Measurements from ENCODE around the gene MAP3K19.

Gene MAP3K19

DNA sequence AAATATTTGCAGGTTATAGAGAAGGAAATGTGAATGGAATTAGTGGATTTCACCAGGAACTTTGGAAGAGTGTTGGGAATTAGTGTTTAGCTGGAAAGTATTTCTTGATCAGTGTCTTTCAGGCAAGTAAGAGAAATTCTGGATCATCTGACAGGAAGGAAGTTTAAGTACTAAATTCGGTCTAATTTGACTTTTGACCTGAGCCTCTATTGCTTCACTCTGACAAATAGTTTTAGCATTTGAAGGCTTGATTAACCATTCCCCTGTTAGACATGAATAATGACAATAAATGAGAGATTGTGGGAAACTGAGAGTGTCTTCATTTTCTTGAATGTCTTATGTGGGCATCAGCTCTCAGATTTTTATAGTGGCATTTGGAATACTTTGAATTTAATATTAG, 112.6 kb downstream of the MAP3K19 start:
- in situ Hi-C loops (cut with HindIII; ENCODE audit: low sequenced_read_pairs), result no loop called here

- in situ Hi-C loops (cut with HindIII; ENCODE audit: low sequenced_read_pairs), result no loop called here
Measured at GRCh38 chr2:134934150-134934549, 113.1 kb downstream of the MAP3K19 start.

DNA sequence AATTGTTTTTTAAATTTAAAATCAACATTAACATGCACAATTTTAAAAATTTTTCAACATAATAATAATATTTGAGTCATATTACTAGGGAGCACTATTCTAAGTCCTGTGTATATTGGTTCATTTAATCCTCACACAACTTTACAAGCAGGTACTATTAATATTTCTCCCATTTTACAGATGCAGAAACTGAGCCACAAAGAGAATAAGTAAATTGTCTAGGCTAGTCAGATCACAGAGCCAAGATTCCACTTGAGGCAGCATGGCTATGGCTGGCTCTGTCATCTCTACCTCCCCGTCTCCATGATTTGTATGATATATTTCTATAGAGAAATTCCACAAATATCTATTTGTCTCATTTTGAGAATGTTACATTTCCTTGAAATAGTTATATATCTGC, 113.5 kb downstream of the MAP3K19 start:
- in situ Hi-C loops (cut with HindIII; ENCODE audit: low sequenced_read_pairs), result no loop called here

- in situ Hi-C loops (cut with HindIII; ENCODE audit: low sequenced_read_pairs), result no loop called here
Measured at GRCh38 chr2:134932864-134933526, 114.3 kb downstream of the MAP3K19 start.

DNA sequence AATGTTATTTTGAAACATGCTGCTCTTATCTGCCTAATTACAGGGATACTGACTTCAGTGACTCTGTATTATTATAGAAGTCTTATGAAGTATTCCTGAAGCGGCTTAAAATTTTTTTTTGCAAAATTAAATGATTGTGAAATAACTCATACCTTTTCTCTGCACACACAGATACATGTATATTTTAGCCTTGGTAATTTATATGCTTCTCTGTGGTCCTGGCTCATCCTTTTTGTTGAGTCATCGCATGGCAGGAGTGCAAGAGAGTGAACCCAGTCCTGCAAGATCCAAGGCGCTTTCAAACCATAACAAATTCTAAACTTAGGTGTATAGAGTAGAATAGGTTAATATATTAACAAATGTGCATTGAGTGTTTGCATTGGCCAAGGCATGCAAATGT, 120.1 kb downstream of the MAP3K19 start:
- in situ Hi-C loops (cut with HindIII; ENCODE audit: low sequenced_read_pairs), result no loop called here

- in situ Hi-C loops (cut with HindIII; ENCODE audit: low sequenced_read_pairs), result no loop called here
Measured at GRCh38 chr2:134926231-134926931, 120.9 kb downstream of the MAP3K19 start.

GRCh38 chr2:134924912-134925311, 122.3 kb downstream of the MAP3K19 start:
- in situ Hi-C loops (cut with HindIII; ENCODE audit: low sequenced_read_pairs), result no loop called here

DNA sequence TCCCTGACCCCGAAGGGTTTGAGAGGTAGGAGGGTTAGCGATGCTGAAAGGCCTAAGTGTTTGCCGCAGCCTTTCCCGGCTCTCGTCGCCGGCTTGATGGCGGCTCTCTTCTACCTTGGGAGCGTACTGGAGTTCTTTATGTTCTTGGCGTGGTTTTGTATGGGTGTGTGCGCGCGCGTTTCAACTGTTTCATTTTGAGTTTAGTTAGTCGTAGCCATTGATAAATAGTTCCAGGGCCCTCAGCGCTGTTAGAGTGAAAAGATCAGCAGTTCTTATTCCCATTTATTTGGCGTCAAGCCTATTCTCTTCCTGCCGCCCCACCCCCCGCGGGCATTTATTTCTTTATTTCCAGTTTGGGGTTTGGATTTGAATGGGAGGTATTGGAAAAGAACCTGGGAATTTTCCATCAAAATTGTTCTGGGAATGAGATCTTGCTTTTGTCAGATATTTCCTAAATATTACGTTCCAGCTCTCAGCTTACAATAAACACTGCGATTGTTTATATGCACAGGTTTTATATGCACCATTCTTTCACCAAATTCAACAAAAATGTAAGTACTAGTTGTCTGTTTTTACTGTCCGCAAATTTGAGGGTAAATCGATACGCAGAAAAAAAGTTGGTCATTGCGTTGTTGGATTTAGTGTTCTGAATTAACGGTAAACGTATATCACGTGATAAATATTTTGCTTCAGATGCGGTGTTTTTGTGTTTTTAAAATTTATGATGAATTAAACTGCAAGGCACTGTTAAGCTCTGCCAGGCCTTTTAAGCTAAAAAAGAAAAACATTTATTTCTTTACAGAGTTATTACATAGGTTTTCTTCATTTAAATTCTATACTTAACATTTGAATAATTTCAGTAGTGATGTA, 127.7 kb downstream of the MAP3K19 start:
- in situ Hi-C loops (cut with HindIII; ENCODE audit: low sequenced_read_pairs), result no loop called here

DNA sequence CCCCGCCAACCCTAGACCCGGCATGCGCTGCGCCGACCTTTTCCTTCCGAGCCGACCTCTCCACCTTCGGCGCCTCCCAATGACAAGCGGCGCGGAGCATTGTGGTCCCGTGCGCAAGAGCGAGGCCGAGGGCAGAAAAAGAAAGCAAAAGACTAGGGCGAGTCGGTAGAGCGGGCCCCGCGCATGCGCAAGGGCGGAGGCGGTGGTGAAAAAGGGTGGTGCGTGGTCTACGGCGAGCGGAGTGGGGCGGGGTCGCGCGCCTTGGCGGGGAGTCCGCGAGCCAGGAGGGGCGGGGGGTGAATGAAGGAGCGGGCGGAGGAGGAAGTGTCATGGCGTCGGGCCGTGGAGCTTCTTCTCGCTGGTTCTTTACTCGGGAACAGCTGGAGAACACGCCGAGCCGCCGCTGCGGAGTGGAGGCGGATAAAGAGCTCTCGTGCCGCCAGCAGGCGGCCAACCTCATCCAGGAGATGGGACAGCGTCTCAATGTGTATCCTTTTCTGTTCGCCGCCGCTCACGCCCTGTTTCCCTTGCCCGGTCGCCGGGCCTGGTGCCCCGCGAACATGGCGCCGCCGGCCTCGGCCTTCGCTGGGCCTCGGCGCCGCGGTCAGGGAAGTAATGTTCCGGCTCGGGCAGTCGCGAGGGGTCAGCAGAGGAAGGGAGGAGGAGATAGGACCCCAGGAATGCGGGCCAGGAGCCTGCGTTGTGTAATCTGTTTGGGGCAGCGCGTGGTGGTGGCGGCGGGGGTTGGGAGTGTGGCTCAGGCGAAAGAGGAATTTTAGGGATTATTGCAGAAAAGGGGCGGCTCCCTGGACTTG, 128.5 kb downstream of the MAP3K19 start, which contains the start of gene CCNT2:
TSS of gene CCNT2 (plus strand) at position 297 of the 815 bp plus-strand sequence. CDS start at position 330, 33 bp downstream.
- in situ Hi-C loops (cut with HindIII; ENCODE audit: low sequenced_read_pairs), result no loop called here

DNA sequence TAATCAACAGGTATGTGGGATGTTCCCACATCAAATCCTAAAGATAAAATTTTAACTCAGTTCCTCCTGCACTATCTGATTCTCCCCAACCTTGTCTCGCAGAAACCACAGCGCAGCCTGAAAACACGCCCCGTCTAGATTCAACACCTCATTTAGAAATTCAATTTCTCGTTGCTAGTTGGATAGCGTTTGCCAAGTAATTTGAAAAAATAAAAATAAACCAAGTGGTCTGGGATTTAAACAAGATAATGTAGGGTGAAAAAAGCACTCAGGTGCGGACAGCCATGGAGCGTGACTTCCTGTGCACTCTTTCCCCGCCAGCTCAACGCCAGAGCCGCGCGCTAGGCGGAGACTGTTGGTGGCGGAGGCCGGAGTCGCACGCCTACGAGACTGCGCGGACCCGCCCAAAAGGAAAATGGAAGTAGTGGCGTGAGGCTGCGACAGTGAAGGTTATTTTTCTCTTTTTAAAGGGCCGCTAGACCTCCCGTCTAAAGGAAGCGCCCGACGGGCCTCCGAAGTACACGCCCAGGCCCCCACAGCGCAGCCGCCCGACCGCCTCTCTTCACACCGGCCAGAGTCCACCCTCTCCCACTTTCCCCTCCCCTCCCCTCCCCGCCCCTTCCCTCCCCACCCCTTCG, 129.2 kb downstream of the MAP3K19 start:
- in situ Hi-C loops (cut with HindIII; ENCODE audit: low sequenced_read_pairs), result no loop called here

DNA sequence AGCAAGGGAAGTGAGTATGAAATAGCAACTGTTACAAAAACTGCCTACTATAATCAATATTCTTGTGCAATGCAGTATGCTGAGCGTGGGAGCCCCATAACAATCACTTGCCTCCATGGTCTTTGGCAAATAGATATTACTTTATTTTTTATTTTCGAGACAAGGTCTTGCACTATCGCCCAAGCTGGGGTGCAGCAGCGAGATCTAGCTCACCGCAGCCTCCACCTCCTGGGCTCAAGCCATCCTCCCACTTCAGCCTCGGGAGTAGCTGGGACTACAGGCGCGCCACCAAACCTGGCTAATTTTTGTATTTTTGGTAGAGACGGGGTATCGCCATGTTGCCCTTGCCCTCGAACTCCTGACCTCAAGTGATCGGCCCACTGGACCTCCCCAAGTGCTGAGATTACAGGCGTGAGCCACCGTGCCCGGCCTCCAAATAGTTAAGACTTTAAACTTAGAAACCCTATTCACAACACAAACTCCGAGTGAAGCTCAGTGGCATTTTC, 129.8 kb downstream of the MAP3K19 start:
- in situ Hi-C loops (cut with HindIII; ENCODE audit: low sequenced_read_pairs), result no loop called here
